Endothelial cell of umbilical vein (primary cell): ENCODE results near the gene ALOXE3. TPM values are rescaled to one million over a fixed set of nuclear protein-coding genes. Genes with fewer than 3 reads are reported as not detected.

Experiments
- BruUV-seq: library from RNA; stranded (reverse); fragments of 400-500 nt; replicated peaks from 2 replicates; lab custom pipeline; 2021; lab: Mats Ljungman, UMichigan
- CTCF ChIA-PET: fragments of 300-600, 350-600 bp; sonication (Branson Sonifier 250); formaldehyde crosslinking; loops from one replicate; lab custom pipeline; 2021; ENCODE audit warnings: antibody characterized with exemption, inconsistent platforms; lab: Charles Lee
- POLR2A ChIA-PET: fragments of 300-600, 350-600 bp; sonication (Branson Sonifier 250); formaldehyde crosslinking; loops from one replicate; lab custom pipeline; 2021; ENCODE audit warnings: antibody characterized with exemption, inconsistent platforms; lab: Charles Lee
- DNase-seq: peaks from one replicate; pipeline ENCODE4 v3.0.0-alpha.2; 2011; ENCODE audit warnings: low read depth, low spot score
- FAIRE-seq: peaks from 2 replicates; lab custom pipeline; 2011; peaks lifted over from hg19 to GRCh38; lab: Jason Lieb, UNC
- H2AFZ ChIP-seq: 2 replicates; pipeline ENCODE4 v1.6.0; 2012; ENCODE audit warnings: low read depth, low read length, control low read depth, inconsistent platforms
- H3K27ac ChIP-seq: 2 replicates; pipeline ENCODE4 v1.5.1; 2011; ENCODE audit warnings: low read depth, mild to moderate bottlenecking, control low read depth, low read length, moderate library complexity; ENCODE audit not compliant: insufficient read depth
- H3K27me3 ChIP-seq, 2 experiments: 2 replicates each; pipeline versions ENCODE4 v1.6.0 to v1.6.1; 2011; ENCODE audit warnings: low read length in 2 of 2, mixed read lengths in 1 of 2; ENCODE audit not compliant: control insufficient read depth in 2 of 2, insufficient read depth in 2 of 2
- H3K36me3 ChIP-seq, 2 experiments: 2 replicates in 1 of 2; 3 replicates in 1 of 2; pipeline ENCODE4 v1.5.1; 2011; ENCODE audit warnings: low read length in 2 of 2, mild to moderate bottlenecking in 1 of 2, moderate library complexity in 1 of 2; ENCODE audit not compliant: control insufficient read depth in 2 of 2, insufficient read depth in 2 of 2; ENCODE audit errors: extremely low read depth in 1 of 2
- H3K4me1 ChIP-seq: 3 replicates; pipeline ENCODE4 v1.5.1; 2011; ENCODE audit warnings: mild to moderate bottlenecking, low read length; ENCODE audit not compliant: control insufficient read depth, insufficient read depth; ENCODE audit errors: extremely low read depth
- H3K4me2 ChIP-seq: 2 replicates; pipeline ENCODE4 v1.6.1; 2011; ENCODE audit warnings: low read length, control low read depth, mixed read lengths; ENCODE audit not compliant: insufficient read depth
- H3K4me3 ChIP-seq, 3 experiments: fragments of 200-600 bp in 1 of 3; sonication (generic), shearing (Covaris generic) in 1 of 3; replicated peaks in 1 of 3; 2 replicates each; pipeline ENCODE4 v1.5.1; 2011 to 2016; ENCODE audit warnings: control low read depth in 3 of 3, low read length in 3 of 3, mild to moderate bottlenecking in 2 of 3, inconsistent platforms in 1 of 3, low read depth in 1 of 3, moderate library complexity in 1 of 3; ENCODE audit not compliant: insufficient read depth in 1 of 3
- H3K79me2 ChIP-seq: 2 replicates; pipeline ENCODE4 v1.6.0; 2012; ENCODE audit warnings: low read length, inconsistent platforms; ENCODE audit not compliant: control insufficient read depth, insufficient read depth
- H3K9ac ChIP-seq: replicated peaks from 2 replicates; pipeline ENCODE3; 2011; ENCODE audit warnings: low read length, control low read depth; ENCODE audit not compliant: insufficient read depth; ENCODE audit errors: extremely low read depth
- H3K9me1 ChIP-seq: replicated peaks from 3 replicates; pipeline ENCODE4 v1.6.0; 2011; ENCODE audit warnings: mild to moderate bottlenecking, low read length; ENCODE audit not compliant: control insufficient read depth, insufficient read depth; ENCODE audit errors: extremely low read depth
- H3K9me3 ChIP-seq: replicated peaks from 2 replicates; pipeline ENCODE4 v1.5.1; 2012; ENCODE audit warnings: low read length, inconsistent platforms; ENCODE audit not compliant: control insufficient read depth, insufficient read depth
- H4K20me1 ChIP-seq: replicated peaks from 2 replicates; pipeline ENCODE3; 2011; ENCODE audit warnings: mild to moderate bottlenecking, low read length; ENCODE audit not compliant: control insufficient read depth, insufficient read depth; ENCODE audit errors: extremely low read depth
- EZH2 ChIP-seq: IDR thresholded peaks from 2 replicates; pipeline ENCODE4 v1.6.1; 2012; ENCODE audit warnings: borderline replicate concordance, low read depth, mild to moderate bottlenecking, moderate library complexity, low read length, inconsistent platforms; ENCODE audit not compliant: severe bottlenecking
- FOS ChIP-seq: IDR thresholded peaks from 2 replicates; pipeline ENCODE4 v1.6.1; 2011; ENCODE audit warnings: mild to moderate bottlenecking, low read length, moderate library complexity, borderline replicate concordance; ENCODE audit not compliant: insufficient read depth
- GATA2 ChIP-seq: IDR thresholded peaks from 2 replicates; pipeline ENCODE4 v1.7.0; 2011; ENCODE audit warnings: low read depth, mild to moderate bottlenecking, moderate library complexity, mixed read lengths, low read length; ENCODE audit not compliant: insufficient read length, insufficient read depth
- MYC ChIP-seq: IDR thresholded peaks from one replicate; pipeline ENCODE4 v1.6.1; 2011; ENCODE audit warnings: mild to moderate bottlenecking, low read depth, low read length
- POLR2A ChIP-seq: IDR thresholded peaks from 2 replicates; pipeline ENCODE4 v1.6.1; 2012; ENCODE audit warnings: low read depth, mild to moderate bottlenecking, control low read depth, low read length
- POLR2AphosphoS5 ChIP-seq: IDR thresholded peaks from 2 replicates; pipeline ENCODE4 v1.6.1; 2012; ENCODE audit warnings: low read depth, mild to moderate bottlenecking, control low read depth, low read length, moderate library complexity; ENCODE audit not compliant: insufficient read depth
- dilution Hi-C: fragments of 300-500 bp; cut with MboI; formaldehyde crosslinking; loops from one replicate; pipeline ENCODE4 v1.15.0; 2019; ENCODE audit warnings: low sequenced_read_pairs; ENCODE audit not compliant: extremely low pct_ligation_motif_present
- intact Hi-C: fragments of 100-400 bp; cut with micrococcal nuclease; formaldehyde crosslinking; loops from one replicate; pipeline ENCODE4 v1.10.0; 2022
- polyA plus RNA-seq, 4 experiments: library from polyadenylated mRNA; depleted of rRNA in 3 of 4; stranded (reverse) in 3 of 4; unstranded in 1 of 4; fragments of >200 nt; gene quantifications; 2 replicates each; pipeline versions ENCODE4 v1.2.1 to v1.2.3, GENCODE V29; 2011 to 2012; ENCODE audit warnings: missing spikeins in 1 of 4
- total RNA-seq: library from RNA; stranded (reverse); gene quantifications from 2 replicates; pipeline ENCODE4 v1.2.3, GENCODE V29; 2021
- TF ChIP-seq, protein P1 (sequence below), 2 donors: IDR thresholded peaks; 1 replicate in 1 of 2; 2 replicates in 1 of 2; pipeline ENCODE4 v1.5.1; 2011; ENCODE audit warnings: low read length in 2 of 2, mild to moderate bottlenecking in 2 of 2, moderate library complexity in 2 of 2, control low read depth in 1 of 2, inconsistent platforms in 1 of 2, low read depth in 1 of 2; ENCODE audit not compliant: insufficient read depth in 1 of 2; ENCODE audit errors: extremely low read depth in 1 of 2
- TF ChIP-seq, protein P2 (sequence below): IDR thresholded peaks from 2 replicates; pipeline ENCODE4 v1.6.1; 2011; ENCODE audit not compliant: insufficient read depth, insufficient read length

Gene ALOXE3
- total and polyA plus RNA-seq, 2 donors (not counting 3 experiments of a cell fraction or from before 2014, with no cell fraction given), result 0.01 TPM; not detected in 1

GRCh38 chr17:8147141-8147804, 29.0 kb upstream of the ALOXE3 start:
- Histone ChIP-seq H3K4me3 (no peak overlapping the region), H3K4me2 (no peak overlapping the region), H3K27me3 (no peaks in the 10 kb centered on the region), H3K9ac (no peak overlapping the region), H4K20me1 (no peaks in the 10 kb centered on the region), H3K27ac (no peak overlapping the region), H3K4me1 (peaks cover 10% of the 10 kb centered on the region), H2AFZ (no peak overlapping the region), H3K9me1 (no peaks in the 10 kb centered on the region), H3K79me2 (peaks cover 5% of the 10 kb centered on the region), H3K36me3 (peaks cover 2 to 66% of the 10 kb centered on the region in 2 experiments), H3K9me3 (no peaks in the 10 kb centered on the region)
- no TSS peak for BruUV-seq
- TF ChIP-seq POLR2A, result no peak
- TF ChIP-seq FOS, result no peak
- TF ChIP-seq MYC, result no peak
- TF ChIP-seq EZH2, result no peak
- TF ChIP-seq POLR2AphosphoS5, result no peak
- TF ChIP-seq GATA2, result no peak
- TF ChIP-seq, protein P1, sequence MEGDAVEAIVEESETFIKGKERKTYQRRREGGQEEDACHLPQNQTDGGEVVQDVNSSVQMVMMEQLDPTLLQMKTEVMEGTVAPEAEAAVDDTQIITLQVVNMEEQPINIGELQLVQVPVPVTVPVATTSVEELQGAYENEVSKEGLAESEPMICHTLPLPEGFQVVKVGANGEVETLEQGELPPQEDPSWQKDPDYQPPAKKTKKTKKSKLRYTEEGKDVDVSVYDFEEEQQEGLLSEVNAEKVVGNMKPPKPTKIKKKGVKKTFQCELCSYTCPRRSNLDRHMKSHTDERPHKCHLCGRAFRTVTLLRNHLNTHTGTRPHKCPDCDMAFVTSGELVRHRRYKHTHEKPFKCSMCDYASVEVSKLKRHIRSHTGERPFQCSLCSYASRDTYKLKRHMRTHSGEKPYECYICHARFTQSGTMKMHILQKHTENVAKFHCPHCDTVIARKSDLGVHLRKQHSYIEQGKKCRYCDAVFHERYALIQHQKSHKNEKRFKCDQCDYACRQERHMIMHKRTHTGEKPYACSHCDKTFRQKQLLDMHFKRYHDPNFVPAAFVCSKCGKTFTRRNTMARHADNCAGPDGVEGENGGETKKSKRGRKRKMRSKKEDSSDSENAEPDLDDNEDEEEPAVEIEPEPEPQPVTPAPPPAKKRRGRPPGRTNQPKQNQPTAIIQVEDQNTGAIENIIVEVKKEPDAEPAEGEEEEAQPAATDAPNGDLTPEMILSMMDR (IDR thresholded peaks at IDR 0.05; ENCODE audit: extremely low read depth in 1 of 2, insufficient read depth in 1 of 2, low read depth in 1 of 2, low read length in 2 of 2), result no peak
- TF ChIP-seq, protein P2, sequence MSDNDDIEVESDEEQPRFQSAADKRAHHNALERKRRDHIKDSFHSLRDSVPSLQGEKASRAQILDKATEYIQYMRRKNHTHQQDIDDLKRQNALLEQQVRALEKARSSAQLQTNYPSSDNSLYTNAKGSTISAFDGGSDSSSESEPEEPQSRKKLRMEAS, result no peak
- no peak for DNase-seq
- dilution Hi-C loops, result no loop called here
- FAIRE-seq, result no peak
- POLR2A ChIA-PET, result no interaction called here
- CTCF ChIA-PET, result no interaction called here
- intact Hi-C loops, result no loop called here
